ENCODE results near the gene FIS1.

The FIS1 gene

GRCh38 chr7:101243646-101244374, 1.1 kb downstream of the FIS1 start:
- ATAC-seq, result peak; percentile 1
- TF ChIP-seq CSRNP3 (CRISPR knock-in tag; IDR thresholded peaks at IDR 0.05) (no peak), PATZ1 (CRISPR knock-in tag; IDR thresholded peaks at IDR 0.05; ENCODE audit: borderline replicate concordance) (peak; percentile 97; the same call in 1 of the 2 replicates), SNAI2 (CRISPR knock-in tag; IDR thresholded peaks at IDR 0.05) (no peak), TCF4 (CRISPR knock-in tag; IDR thresholded peaks at IDR 0.05; ENCODE audit: borderline replicate concordance) (no peak), POU6F1 (CRISPR knock-in tag; IDR thresholded peaks at IDR 0.05; ENCODE audit: borderline replicate concordance, low read depth) (no peak), TSHZ2 (CRISPR knock-in tag; IDR thresholded peaks at IDR 0.05) (no peak), ZNF70 (CRISPR knock-in tag; IDR thresholded peaks at IDR 0.05) (0 out of 2 replicates have a peak, but pooled peaks have one; percentile 14), CREB5 (CRISPR knock-in tag; IDR thresholded peaks at IDR 0.05; ENCODE audit: low read depth) (no peak), ARNTL (CRISPR knock-in tag; IDR thresholded peaks at IDR 0.05; ENCODE audit: borderline replicate concordance, low read depth) (no peak)

- ATAC-seq, result no peak
- no peak for TF ChIP-seq ISL1 (CRISPR knock-in tag; IDR thresholded peaks at IDR 0.05)
- no peak for TF ChIP-seq BACH2 (CRISPR knock-in tag; IDR thresholded peaks at IDR 0.05; ENCODE audit: borderline replicate concordance)
- no peak for TF ChIP-seq ZC3H10 (CRISPR knock-in tag; IDR thresholded peaks at IDR 0.05)
- TF ChIP-seq ZNF565 (CRISPR knock-in tag; conservative IDR thresholded peaks at IDR 0.05; ENCODE audit: low read depth), result no peak
- no peak for TF ChIP-seq RARB (CRISPR knock-in tag; IDR thresholded peaks at IDR 0.05)
- TF ChIP-seq ZNF8 (CRISPR knock-in tag; IDR thresholded peaks at IDR 0.05), result no peak
- TF ChIP-seq SNAI2 (CRISPR knock-in tag; IDR thresholded peaks at IDR 0.05), result no peak
- no peak for TF ChIP-seq POU6F1 (CRISPR knock-in tag; IDR thresholded peaks at IDR 0.05; ENCODE audit: borderline replicate concordance, low read depth)
- TF ChIP-seq TSHZ2 (CRISPR knock-in tag; IDR thresholded peaks at IDR 0.05), result no peak
- TF ChIP-seq TOX (CRISPR knock-in tag; IDR thresholded peaks at IDR 0.05; ENCODE audit: borderline replicate concordance), result no peak
- TF ChIP-seq OSR1 (CRISPR knock-in tag; IDR thresholded peaks at IDR 0.05), result no peak
- no peak for TF ChIP-seq CSDC2 (CRISPR knock-in tag; IDR thresholded peaks at IDR 0.05)
- no peak for TF ChIP-seq PPARA (CRISPR knock-in tag; IDR thresholded peaks at IDR 0.05; ENCODE audit: borderline replicate concordance)
- no peak for TF ChIP-seq ZFP3 (CRISPR knock-in tag; IDR thresholded peaks at IDR 0.05)
- no peak for TF ChIP-seq ARNTL (CRISPR knock-in tag; IDR thresholded peaks at IDR 0.05; ENCODE audit: borderline replicate concordance, low read depth)
- no peak for TF ChIP-seq CREB5 (CRISPR knock-in tag; IDR thresholded peaks at IDR 0.05; ENCODE audit: low read depth)
- TF ChIP-seq ZNF70 (CRISPR knock-in tag; IDR thresholded peaks at IDR 0.05), result no peak
- no peak for TF ChIP-seq ESRRG (CRISPR knock-in tag; IDR thresholded peaks at IDR 0.05)
Measured at GRCh38 chr7:101241443-101242349, 3.2 kb downstream of the FIS1 start.
